DOHH2 (cell line): ENCODE measurements around the gene ANTXR1.

Source experiments
- EZH2phosphoT487 ChIP-seq: fragments of 200-600 bp; sonication (generic); IDR thresholded peaks from 2 replicates; pipeline ENCODE4 v1.6.1; 2017; ENCODE audit warnings: borderline replicate concordance, mild to moderate bottlenecking, antibody characterized with exemption, low read length, moderate library complexity, mixed read lengths
- TF ChIP-seq, protein P1 (sequence below): fragments of 200-600 bp; sonication (generic); IDR thresholded peaks from one replicate; pipeline ENCODE4 v1.5.1; 2014; ENCODE audit warnings: antibody characterized with exemption, mild to moderate bottlenecking, low read depth, low read length; ENCODE audit not compliant: poor library complexity, severe bottlenecking

DNA sequence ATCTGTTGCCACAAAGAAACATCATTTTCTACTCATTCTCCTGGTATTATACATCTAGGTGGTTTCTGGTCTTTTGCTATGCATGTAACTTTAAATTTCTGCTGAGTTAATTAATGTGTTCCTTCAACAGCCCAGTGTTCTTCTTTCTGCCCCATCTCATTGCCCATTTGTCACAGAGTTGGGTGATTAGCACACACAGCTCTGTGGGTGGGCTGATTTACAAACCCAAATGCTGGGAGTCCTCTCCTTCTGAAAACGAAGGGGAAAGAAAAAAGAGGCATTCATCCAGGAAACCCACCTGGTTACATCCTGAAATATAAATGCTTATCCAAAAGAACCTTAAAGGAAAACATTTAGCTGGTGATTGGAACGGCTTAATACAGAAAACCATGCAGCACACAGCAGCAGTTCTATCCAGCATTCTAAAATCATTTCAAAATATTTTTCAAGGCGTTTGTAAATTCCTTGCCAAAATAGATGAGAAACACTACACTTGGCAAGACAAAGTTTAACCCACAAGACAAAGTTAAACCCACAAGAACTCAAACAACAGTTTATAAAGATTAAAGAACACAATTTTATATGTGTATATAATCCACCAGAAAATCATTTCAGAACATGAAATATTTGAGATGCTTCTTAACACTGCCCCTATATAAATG, 177.9 kb downstream of the ANTXR1 start:
- TF ChIP-seq, protein P1, sequence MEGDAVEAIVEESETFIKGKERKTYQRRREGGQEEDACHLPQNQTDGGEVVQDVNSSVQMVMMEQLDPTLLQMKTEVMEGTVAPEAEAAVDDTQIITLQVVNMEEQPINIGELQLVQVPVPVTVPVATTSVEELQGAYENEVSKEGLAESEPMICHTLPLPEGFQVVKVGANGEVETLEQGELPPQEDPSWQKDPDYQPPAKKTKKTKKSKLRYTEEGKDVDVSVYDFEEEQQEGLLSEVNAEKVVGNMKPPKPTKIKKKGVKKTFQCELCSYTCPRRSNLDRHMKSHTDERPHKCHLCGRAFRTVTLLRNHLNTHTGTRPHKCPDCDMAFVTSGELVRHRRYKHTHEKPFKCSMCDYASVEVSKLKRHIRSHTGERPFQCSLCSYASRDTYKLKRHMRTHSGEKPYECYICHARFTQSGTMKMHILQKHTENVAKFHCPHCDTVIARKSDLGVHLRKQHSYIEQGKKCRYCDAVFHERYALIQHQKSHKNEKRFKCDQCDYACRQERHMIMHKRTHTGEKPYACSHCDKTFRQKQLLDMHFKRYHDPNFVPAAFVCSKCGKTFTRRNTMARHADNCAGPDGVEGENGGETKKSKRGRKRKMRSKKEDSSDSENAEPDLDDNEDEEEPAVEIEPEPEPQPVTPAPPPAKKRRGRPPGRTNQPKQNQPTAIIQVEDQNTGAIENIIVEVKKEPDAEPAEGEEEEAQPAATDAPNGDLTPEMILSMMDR: no peak
- TF ChIP-seq EZH2phosphoT487: no peak
